ENCODE results near the gene AKAP6.

AKAP6 gene

GRCh38 chr14:32694795-32695449 lies 365.8 kb downstream of the AKAP6 start:
- in situ Hi-C loops (cut with MboI; ENCODE audit: low sequenced_read_pairs) = no loop called here

GRCh38 chr14:32696325-32697091 lies 367.4 kb downstream of the AKAP6 start:
- in situ Hi-C loops (cut with MboI; ENCODE audit: low sequenced_read_pairs) = no loop called here

- in situ Hi-C loops (cut with MboI; ENCODE audit: low sequenced_read_pairs) = no loop called here
Measured at GRCh38 chr14:32697114-32697513, 368.0 kb downstream of the AKAP6 start.

GRCh38 chr14:32697704-32698103 lies 368.6 kb downstream of the AKAP6 start:
- in situ Hi-C loops (cut with MboI; ENCODE audit: low sequenced_read_pairs) = no loop called here

GRCh38 chr14:32698831-32699230 lies 369.7 kb downstream of the AKAP6 start:
- in situ Hi-C loops (cut with MboI; ENCODE audit: low sequenced_read_pairs) = no loop called here

GRCh38 chr14:32701475-32701874 lies 372.4 kb downstream of the AKAP6 start:
- in situ Hi-C loops (cut with MboI; ENCODE audit: low sequenced_read_pairs) = no loop called here

- in situ Hi-C loops (cut with MboI; ENCODE audit: low sequenced_read_pairs) = no loop called here
Measured at GRCh38 chr14:32702088-32702487, 373.0 kb downstream of the AKAP6 start.

- in situ Hi-C loops (cut with MboI; ENCODE audit: low sequenced_read_pairs) = no loop called here
Measured at GRCh38 chr14:32702562-32702961, 373.5 kb downstream of the AKAP6 start.

GRCh38 chr14:32703183-32703621 lies 374.1 kb downstream of the AKAP6 start:
- in situ Hi-C loops (cut with MboI; ENCODE audit: low sequenced_read_pairs) = no loop called here

- in situ Hi-C loops (cut with MboI; ENCODE audit: low sequenced_read_pairs) = no loop called here
Measured at GRCh38 chr14:32706721-32707519, 377.8 kb downstream of the AKAP6 start.

- in situ Hi-C loops (cut with MboI; ENCODE audit: low sequenced_read_pairs) = no loop called here
Measured at GRCh38 chr14:32707742-32708500, 378.8 kb downstream of the AKAP6 start.

- in situ Hi-C loops (cut with MboI; ENCODE audit: low sequenced_read_pairs) = no loop called here
Measured at GRCh38 chr14:32709027-32709426, 379.9 kb downstream of the AKAP6 start.

- in situ Hi-C loops (cut with MboI; ENCODE audit: low sequenced_read_pairs) = no loop called here
Measured at GRCh38 chr14:32710231-32710671, 381.2 kb downstream of the AKAP6 start.

GRCh38 chr14:32710731-32711680 lies 381.9 kb downstream of the AKAP6 start:
- in situ Hi-C loops (cut with MboI; ENCODE audit: low sequenced_read_pairs) = no loop called here

- in situ Hi-C loops (cut with MboI; ENCODE audit: low sequenced_read_pairs) = no loop called here
Measured at GRCh38 chr14:32713856-32714255, 384.8 kb downstream of the AKAP6 start.

- in situ Hi-C loops (cut with MboI; ENCODE audit: low sequenced_read_pairs) = no loop called here
Measured at GRCh38 chr14:32719601-32720000, 390.5 kb downstream of the AKAP6 start.

GRCh38 chr14:32720927-32721326 lies 391.8 kb downstream of the AKAP6 start:
- in situ Hi-C loops (cut with MboI; ENCODE audit: low sequenced_read_pairs) = no loop called here

GRCh38 chr14:32722631-32723183 lies 393.6 kb downstream of the AKAP6 start:
- in situ Hi-C loops (cut with MboI; ENCODE audit: low sequenced_read_pairs) = no loop called here

- in situ Hi-C loops (cut with MboI; ENCODE audit: low sequenced_read_pairs) = no loop called here
Measured at GRCh38 chr14:32724867-32725471, 395.9 kb downstream of the AKAP6 start.
